ENCODE results near the gene KLK3.
A peak's percentile ranks its signal among the peaks of the same experiment; 100 is the strongest.
"Not testable (repeated sequence)": the region's sequence is repeated elsewhere in the genome, so short reads cannot be mapped to it uniquely, and the experiment has no call there.

The KLK3 gene

GRCh38 chr19:50870417-50871089 is 15.8 kb downstream of the KLK3 start:
- DNase-seq = peak; percentile 58

GRCh38 chr19:50873056-50873455 is 18.3 kb downstream of the KLK3 start, which contains the start of gene KLK2:
Gene KLK2, plus strand, starts transcription at chr19:50873439. Its CDS starts 35 bp downstream, at chr19:50873474.
- DNase-seq = no peak

- DNase-seq = no peak
These were observed 19.5 kb downstream of the KLK3 start for GRCh38 chr19:50874211-50874610.

- no peak for DNase-seq
These were observed 21.2 kb downstream of the KLK3 start for GRCh38 chr19:50875795-50876422.

- DNase-seq = no peak
These were observed 21.7 kb downstream of the KLK3 start for GRCh38 chr19:50876456-50876855.

GRCh38 chr19:50877338-50877737 is 22.6 kb downstream of the KLK3 start:
- DNase-seq = no peak

GRCh38 chr19:50878851-50879250 is 24.1 kb downstream of the KLK3 start:
- DNase-seq = no peak

GRCh38 chr19:50880241-50880640 is 25.5 kb downstream of the KLK3 start:
- no peak for DNase-seq

- no peak for DNase-seq
These were observed 27.5 kb downstream of the KLK3 start for GRCh38 chr19:50882188-50882587.

GRCh38 chr19:50889638-50890037 is 34.9 kb downstream of the KLK3 start:
- DNase-seq = no peak

- no peak for DNase-seq
These were observed 35.9 kb downstream of the KLK3 start for GRCh38 chr19:50890422-50891252.

- DNase-seq = no peak
These were observed 36.5 kb downstream of the KLK3 start for GRCh38 chr19:50891253-50891625.

GRCh38 chr19:50893047-50893736 is 38.5 kb downstream of the KLK3 start:
- DNase-seq = no peak

- no peak for DNase-seq
These were observed 40.0 kb downstream of the KLK3 start for GRCh38 chr19:50894478-50895356.

- not testable (repeated sequence) for DNase-seq
These were observed 41.4 kb downstream of the KLK3 start for GRCh38 chr19:50896089-50896590.

- peak; percentile 35 for DNase-seq
These were observed 42.0 kb downstream of the KLK3 start for GRCh38 chr19:50896591-50897190.

- no peak for DNase-seq
These were observed 42.5 kb downstream of the KLK3 start for GRCh38 chr19:50897191-50897607.

- DNase-seq = no peak
These were observed 42.9 kb downstream of the KLK3 start for GRCh38 chr19:50897612-50898011.

GRCh38 chr19:50898018-50898417 is 43.3 kb downstream of the KLK3 start:
- DNase-seq = no peak

- DNase-seq = no peak
These were observed 44.9 kb downstream of the KLK3 start for GRCh38 chr19:50899569-50899968.

GRCh38 chr19:50902640-50903039 is 47.9 kb downstream of the KLK3 start:
- DNase-seq = no peak
